CD4-positive, alpha-beta T cell treated with Interleukin-15 for 4 hours (primary cell): ENCODE data around the gene BMPR1A.
"Not testable (repeated sequence)": the region's sequence is repeated elsewhere in the genome, so short reads cannot be mapped to it uniquely, and the experiment has no call there.

Experiments
- DNase-seq: peaks from one replicate; pipeline ENCODE4 v3.0.0-alpha.2; 2020; ENCODE audit warnings: low spot score

BMPR1A gene

DNA sequence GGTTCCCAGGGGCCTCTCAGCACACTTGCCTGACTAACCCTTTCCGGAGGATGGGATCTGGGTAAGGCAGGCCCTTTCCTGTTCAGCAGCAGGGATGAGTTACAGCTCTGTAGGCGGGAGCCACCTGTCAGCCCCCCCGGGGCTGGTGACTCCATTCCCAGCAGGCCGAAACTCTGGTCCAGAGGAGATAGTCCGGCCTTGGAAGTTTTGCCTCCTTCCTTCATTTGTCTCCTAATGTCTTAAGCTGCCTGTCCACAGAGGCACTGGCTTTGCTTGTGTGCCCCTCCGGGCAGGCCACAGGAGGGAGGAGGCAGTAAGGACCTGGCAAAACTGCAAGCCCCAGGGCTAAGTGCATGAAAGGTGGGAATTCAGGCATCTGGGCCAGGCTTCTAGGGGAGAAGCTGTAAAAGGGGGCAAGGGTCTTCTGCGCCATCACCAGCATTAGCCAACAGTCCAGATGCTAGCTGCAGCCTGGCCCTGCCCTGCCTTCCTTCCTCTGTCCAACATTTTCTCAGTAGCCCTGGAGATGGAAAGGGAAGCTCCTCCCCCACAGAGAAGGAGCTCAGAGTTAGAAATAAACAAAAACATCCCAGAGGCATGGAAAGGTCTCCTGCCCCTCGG lies 213.1 kb downstream of the BMPR1A start:
- DNase-seq, result no peak

- no peak for DNase-seq
Observed at GRCh38 chr10:86970162-86970981, 214.0 kb downstream of the BMPR1A start.

GRCh38 chr10:86970982-86971231 lies 214.5 kb downstream of the BMPR1A start:
- no peak for DNase-seq

GRCh38 chr10:86971232-86971991 lies 215.0 kb downstream of the BMPR1A start:
- DNase-seq, result peak; percentile 91

DNA sequence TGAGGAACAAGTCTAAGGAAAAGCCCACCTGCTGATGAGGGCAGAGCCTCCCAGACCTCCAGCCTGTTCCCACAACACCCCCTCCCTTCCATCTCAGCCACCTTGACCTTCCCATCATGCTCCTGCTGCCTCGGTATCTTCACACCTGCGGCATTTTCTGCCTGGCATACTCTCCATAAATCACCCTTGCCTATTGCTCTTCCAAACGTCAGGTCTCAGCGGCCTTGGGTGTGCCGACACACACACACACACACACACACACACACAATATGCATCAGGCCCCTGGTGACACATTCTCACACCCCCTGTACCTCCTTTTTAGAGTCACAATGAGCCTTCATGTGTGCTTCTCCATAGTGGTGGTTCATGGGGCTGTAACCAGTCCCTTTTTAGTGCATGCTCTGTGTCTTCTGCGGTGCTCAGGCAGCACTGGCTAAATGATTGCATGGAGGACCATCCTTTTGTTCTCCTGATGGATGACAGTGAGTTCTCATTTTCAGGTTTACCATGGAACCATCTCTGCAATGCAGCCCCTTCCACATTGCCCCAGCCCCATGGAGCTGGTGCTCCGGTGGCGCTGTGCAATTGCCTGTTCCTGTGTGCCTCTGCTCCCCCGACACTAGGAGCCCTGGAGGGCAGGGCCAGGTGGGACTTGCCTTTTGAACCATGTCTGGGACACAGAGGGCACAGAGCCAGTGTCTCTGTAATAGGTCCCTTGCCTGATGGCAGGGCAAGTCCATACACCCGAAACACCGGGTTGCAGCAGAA lies 216.4 kb downstream of the BMPR1A start:
- no peak for DNase-seq

- no peak for DNase-seq
Observed at GRCh38 chr10:86974484-86974883, 218.1 kb downstream of the BMPR1A start.

GRCh38 chr10:86976362-86977056 lies 220.1 kb downstream of the BMPR1A start:
- no peak for DNase-seq

DNA sequence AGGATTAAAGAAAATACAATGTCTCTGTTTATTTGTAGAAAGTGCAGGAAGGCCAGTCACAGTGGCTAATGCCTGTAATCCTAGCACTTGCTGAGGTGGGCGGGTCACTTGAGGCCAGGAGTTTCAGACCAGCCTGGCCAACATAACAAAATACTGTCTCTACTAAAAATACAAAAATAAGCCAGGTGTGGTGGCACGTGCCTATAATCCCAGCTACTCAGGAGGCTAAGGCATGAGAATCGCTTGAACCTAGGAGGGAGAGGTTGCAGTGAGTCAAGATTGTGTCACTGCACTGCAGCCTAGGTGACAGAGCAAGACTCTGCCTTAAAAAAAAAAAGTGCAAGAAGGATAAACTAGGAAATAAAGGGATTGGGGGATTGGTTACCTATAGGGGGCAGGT lies 222.0 kb downstream of the BMPR1A start:
- DNase-seq, result not testable (repeated sequence)

GRCh38 chr10:86979296-86979818 lies 222.9 kb downstream of the BMPR1A start:
- no peak for DNase-seq

GRCh38 chr10:86979977-86980448 lies 223.6 kb downstream of the BMPR1A start:
- no peak for DNase-seq

DNA sequence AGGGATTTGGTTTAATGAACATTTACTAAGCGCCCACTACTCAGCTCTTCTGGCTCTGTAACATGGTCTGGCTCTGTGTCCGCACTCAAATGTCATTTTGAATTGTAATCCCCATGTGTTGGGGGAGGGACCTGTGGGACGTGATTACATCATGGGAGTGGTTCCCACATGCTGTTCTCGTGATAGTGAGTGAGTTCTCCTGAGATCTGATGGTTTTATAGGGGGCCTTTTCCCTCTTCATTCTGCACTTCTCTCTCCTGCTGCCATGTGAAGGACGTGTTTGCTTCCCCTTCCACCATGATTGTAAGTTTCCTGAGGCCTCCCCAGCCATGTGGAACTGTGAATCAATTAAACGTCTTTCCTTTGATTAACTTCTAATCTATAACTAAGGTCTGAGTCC lies 224.6 kb downstream of the BMPR1A start:
- not testable (repeated sequence) for DNase-seq

GRCh38 chr10:86981716-86982115 lies 225.3 kb downstream of the BMPR1A start:
- DNase-seq, result no peak
